H1 (cell line): Measurements from ENCODE around the gene C2. TPM values are rescaled to one million over a fixed set of nuclear protein-coding genes. Genes with fewer than 3 reads are reported as not detected.

ENCODE experiments used
- CTCF ChIA-PET: fragments of 300-600 bp; sonication (Branson Sonifier 250); formaldehyde crosslinking; loops from one replicate; lab custom pipeline; 2021; ENCODE audit not compliant: partially characterized antibody; lab: Charles Lee
- POLR2A ChIA-PET: fragments of 300-600 bp; sonication (Branson Sonifier 250); formaldehyde crosslinking; loops from one replicate; lab custom pipeline; 2021; ENCODE audit warnings: inconsistent platforms; ENCODE audit not compliant: partially characterized antibody; lab: Charles Lee
- DNase-seq, 2 experiments: peaks; one replicate each; pipeline versions ENCODE4 v3.0.0 to v3.0.0-alpha.2; 2010 to 2022; ENCODE audit warnings: low spot score in 2 of 2, low read depth in 1 of 2, mixed read lengths in 1 of 2
- FAIRE-seq: peaks from 2 replicates; lab custom pipeline; 2011; peaks lifted over from hg19 to GRCh38; lab: Jason Lieb, UNC
- H2AFZ ChIP-seq: 2 replicates; pipeline ENCODE4 v1.8.1; 2012; ENCODE audit warnings: low read length, inconsistent platforms
- H2AK5ac ChIP-seq: 2 replicates; pipeline ENCODE4 v1.6.1; 2013; ENCODE audit warnings: low read depth, low read length
- H2BK120ac ChIP-seq: replicated peaks from 2 replicates; pipeline ENCODE3; 2013; ENCODE audit warnings: low read depth, low read length, inconsistent platforms
- H2BK12ac ChIP-seq: 2 replicates; pipeline ENCODE4 v1.6.1; 2013; ENCODE audit warnings: low read depth, low read length
- H2BK15ac ChIP-seq: 2 replicates; pipeline ENCODE4 v1.6.1; 2013; ENCODE audit warnings: low read length
- H2BK20ac ChIP-seq: 2 replicates; pipeline ENCODE4 v1.6.1; 2013; ENCODE audit warnings: low read length
- H2BK5ac ChIP-seq: 2 replicates; pipeline ENCODE4 v1.6.1; 2013; ENCODE audit warnings: low read depth, low read length
- H3K14ac ChIP-seq: 2 replicates; pipeline ENCODE4 v1.6.1; 2013; ENCODE audit warnings: inconsistent platforms; ENCODE audit not compliant: insufficient read length
- H3K18ac ChIP-seq: 2 replicates; pipeline ENCODE4 v1.6.1; 2013; ENCODE audit warnings: low read length; ENCODE audit errors: extremely low read depth
- H3K23ac ChIP-seq: 2 replicates; pipeline ENCODE4 v1.6.1; 2013; ENCODE audit warnings: inconsistent platforms; ENCODE audit not compliant: insufficient read length
- H3K23me2 ChIP-seq: 2 replicates; pipeline ENCODE4 v1.6.1; 2013; ENCODE audit warnings: low read depth, low read length
- H3K27ac ChIP-seq: 2 replicates; pipeline ENCODE4 v1.6.1; 2011; ENCODE audit warnings: low read depth, low read length, inconsistent platforms
- H3K27me3 ChIP-seq, 4 experiments: replicated peaks in 1 of 4; 1 replicate in 1 of 4; 2 replicates in 3 of 4; pipeline versions ENCODE4 v1.6.1 to v1.8.1; 2011 to 2013; ENCODE audit warnings: low read length in 3 of 4, mild to moderate bottlenecking in 3 of 4, inconsistent platforms in 2 of 4, mixed read lengths in 2 of 4, moderate library complexity in 1 of 4; ENCODE audit not compliant: control insufficient read depth in 3 of 4, insufficient read depth in 3 of 4; ENCODE audit errors: extremely low read depth in 1 of 4
- H3K36me3 ChIP-seq, 4 experiments: 2 replicates each; pipeline versions ENCODE4 v1.6.1 to v1.8.1; 2011 to 2013; ENCODE audit warnings: mild to moderate bottlenecking in 4 of 4, low read length in 3 of 4, moderate library complexity in 2 of 4, control low read depth in 1 of 4, inconsistent platforms in 1 of 4; ENCODE audit not compliant: insufficient read depth in 4 of 4, control insufficient read depth in 2 of 4
- H3K4ac ChIP-seq: replicated peaks from 2 replicates; pipeline ENCODE3; 2013; ENCODE audit warnings: low read length, low read depth, mixed read lengths, inconsistent platforms; ENCODE audit not compliant: insufficient read length
- H3K4me1 ChIP-seq, 4 experiments: replicated peaks in 1 of 4; 1 replicate in 1 of 4; 2 replicates in 3 of 4; pipeline versions ENCODE4 v1.6.1 to v1.8.1; 2011 to 2013; ENCODE audit warnings: low read length in 3 of 4, inconsistent platforms in 2 of 4, mixed read lengths in 1 of 4; ENCODE audit not compliant: insufficient read depth in 4 of 4, control insufficient read depth in 3 of 4
- H3K4me2 ChIP-seq, 2 experiments: 2 replicates each; pipeline versions ENCODE4 v1.6.1 to v1.8.1; 2011 to 2013; ENCODE audit warnings: low read depth in 2 of 2, low read length in 2 of 2, control low read depth in 1 of 2, inconsistent platforms in 1 of 2, mild to moderate bottlenecking in 1 of 2; ENCODE audit not compliant: insufficient read depth in 1 of 2
- H3K4me3 ChIP-seq, 4 experiments: fragments of 200-600, 300-600 bp in 1 of 4; sonication (generic), shearing (Covaris generic), sonication (Bioruptor Twin) in 1 of 4; 2 replicates each; pipeline versions ENCODE4 v1.5.1 to v1.8.1; 2011 to 2016; ENCODE audit warnings: low read length in 4 of 4, low read depth in 3 of 4, control low read depth in 2 of 4, inconsistent platforms in 2 of 4, mild to moderate bottlenecking in 2 of 4, mixed read lengths in 1 of 4, moderate library complexity in 1 of 4; ENCODE audit not compliant: insufficient read depth in 2 of 4; ENCODE audit errors: extremely low read depth in 1 of 4
- H3K56ac ChIP-seq: replicated peaks from 2 replicates; pipeline ENCODE3; 2013; ENCODE audit warnings: low read depth, mild to moderate bottlenecking, mixed read lengths, low read length, inconsistent platforms; ENCODE audit not compliant: insufficient read length
- H3K79me1 ChIP-seq: 2 replicates; pipeline ENCODE4 v1.6.1; 2013; ENCODE audit warnings: low read depth, low read length, control low read depth
- H3K79me2 ChIP-seq, 2 experiments: 2 replicates each; pipeline versions ENCODE4 v1.6.1 to v1.8.1; 2012 to 2013; ENCODE audit warnings: low read length in 2 of 2, mild to moderate bottlenecking in 2 of 2, inconsistent platforms in 1 of 2; ENCODE audit not compliant: insufficient read depth in 2 of 2, control insufficient read depth in 1 of 2
- H3K9ac ChIP-seq, 4 experiments: replicated peaks in 1 of 4; 1 replicate in 1 of 4; 2 replicates in 3 of 4; pipeline versions ENCODE4 v1.6.1 to v1.8.1; 2011 to 2013; ENCODE audit warnings: low read depth in 3 of 4, low read length in 3 of 4, control low read depth in 2 of 4, mild to moderate bottlenecking in 2 of 4, moderate library complexity in 2 of 4, inconsistent platforms in 1 of 4; ENCODE audit errors: extremely low read depth in 1 of 4
- H3K9me3 ChIP-seq, 2 experiments: 2 replicates each; pipeline versions ENCODE4 v1.6.1 to v1.8.1; 2012 to 2013; ENCODE audit warnings: mild to moderate bottlenecking in 2 of 2, moderate library complexity in 2 of 2, control low read depth in 1 of 2, inconsistent platforms in 1 of 2, low read depth in 1 of 2, low read length in 1 of 2, mixed read lengths in 1 of 2; ENCODE audit not compliant: insufficient read depth in 2 of 2
- H4K20me1 ChIP-seq, 2 experiments: replicated peaks in 1 of 2; 2 replicates each; pipeline versions ENCODE3 to v1.8.1; 2011 to 2013; ENCODE audit warnings: inconsistent platforms in 2 of 2, low read length in 2 of 2, mild to moderate bottlenecking in 1 of 2; ENCODE audit not compliant: insufficient read depth in 2 of 2, control insufficient read depth in 1 of 2
- H4K5ac ChIP-seq: 2 replicates; pipeline ENCODE4 v1.6.1; 2013; ENCODE audit warnings: low read length, low read depth, mixed read lengths, inconsistent platforms; ENCODE audit not compliant: insufficient read length
- H4K8ac ChIP-seq: 2 replicates; pipeline ENCODE4 v1.8.0; 2013; ENCODE audit warnings: mild to moderate bottlenecking, moderate library complexity, low read length, inconsistent platforms; ENCODE audit not compliant: insufficient read depth; ENCODE audit errors: extremely low read depth
- H4K91ac ChIP-seq: replicated peaks from 2 replicates; pipeline ENCODE3; 2013; ENCODE audit warnings: low read length, mixed read lengths, inconsistent platforms; ENCODE audit not compliant: insufficient read length
- SAP30 ChIP-seq: fragments of 300-600 bp; sonication (generic); IDR thresholded peaks from 2 replicates; pipeline ENCODE4 v1.7.1; 2012; ENCODE audit warnings: low read length, moderate library complexity, mild to moderate bottlenecking, inconsistent platforms; ENCODE audit not compliant: insufficient read depth, insufficient replicate concordance
- TEAD4 ChIP-seq: IDR thresholded peaks from 2 replicates; pipeline ENCODE4 v1.6.1; 2012; ENCODE audit warnings: low read depth, low read length, inconsistent platforms, mixed read lengths
- WGBS, 2 experiments: shearing (Covaris generic) in 1 of 2; methylation state at CpG; one replicate each; pipeline versions ENCODE4 v1.1.6 to v1.1.7; 2013 to 2015; ENCODE audit warnings: low lambda C conversion rate in 2 of 2, mixed read lengths in 2 of 2, inconsistent platforms in 1 of 2, low coverage in 1 of 2, missing lambda C conversion rate in 1 of 2; ENCODE audit not compliant: insufficient replicate concordance in 2 of 2, insufficient coverage in 1 of 2, insufficient read length in 1 of 2; ENCODE audit errors: extremely low coverage in 1 of 2, missing lambda C conversion rate in 1 of 2; 5-methylcytosine and 5-hydroxymethylcytosine counted together
- polyA plus RNA-seq, 7 experiments: library from polyadenylated mRNA; depleted of rRNA in 3 of 7; stranded (reverse) in 5 of 7; unstranded in 2 of 7; fragments of >200 nt in 5 of 7; fragments of 200-250 nt in 2 of 7; gene quantifications; 1 replicate in 5 of 7; 2 replicates in 1 of 7; 4 replicates in 1 of 7; pipeline versions ENCODE4 v1.2.1 to v1.2.3, GENCODE V29; 2011 to 2013; ENCODE audit warnings: missing spikeins in 2 of 7, mixed read lengths in 2 of 7
- total RNA-seq: library from RNA; stranded (reverse); fragmentation: NEBNext Ultra II Directional; extraction: Animal tissue kit (Norgen Biotek cat#: 25700); gene quantifications from 2 replicates; pipeline ENCODE4 v1.2.1, GENCODE V29; 2021

C2 gene
- total and polyA plus RNA-seq, 2 of the 8 experiments (the other 6 are each of a cell fraction or from before 2014, with no cell fraction given), result 0.26 to 0.38 TPM

GRCh38 chr6:31958412-31958740 is 30.9 kb downstream of the C2 start:
- Histone ChIP-seq H3K9me3 (no peaks in the 10 kb centered on the region), H3K4me1 (peaks cover 0 to 6% (median 3%) of the 10 kb centered on the region in 4 experiments; a peak in 3 of 7 replicates), H3K4ac (no peak overlapping the region), H4K91ac (no peak overlapping the region), H2BK5ac (no peak overlapping the region), H3K27me3 (no peaks in the 10 kb centered on the region), H4K5ac (no peak overlapping the region), H3K14ac (no peak overlapping the region), H3K79me1 (peaks cover 5% of the 10 kb centered on the region), H2BK12ac (no peak overlapping the region), H2BK15ac (no peak overlapping the region), H4K20me1 (peaks cover 0 to 2% of the 10 kb centered on the region in 2 experiments), H3K18ac (peak overlapping the region; percentile 66), H3K23ac (no peak overlapping the region), H3K4me3 (peak overlapping the region; percentile 96 to 99 (median 98)), H4K8ac (peak overlapping the region; percentile 88; the same call in 1 of the 2 replicates), H3K79me2 (peaks cover 0 to 24% of the 10 kb centered on the region in 2 experiments; a peak in 3 of 4 replicates), H3K4me2 (peak overlapping the region; percentile 86 to 94), H3K27ac (peak overlapping the region; percentile 38), H2AK5ac (no peak overlapping the region), H3K9ac (peak overlapping the region; percentile 55 to 87 (median 86)), H2BK120ac (no peak overlapping the region), H3K23me2 (peaks cover 10% of the 10 kb centered on the region), H2BK20ac (no peak overlapping the region), H3K36me3 (peaks cover 10 to 56% (median 43%) of the 10 kb centered on the region in 4 experiments; a peak in 7 of 8 replicates), H2AFZ (peak overlapping the region; percentile 24; the same call in 1 of the 2 replicates), H3K56ac (no peak overlapping the region)
- DNase-seq (no peak), FAIRE-seq (no peak)
- ChIA-PET POLR2A (interaction anchor here (0.6 to 16.4 kb wide), 14 partner anchors 9 to 417 kb away, joined by 3 to 279 read pairs (median 4); partner anchors contain the start of genes BAG6, CFB, DDX39B and DXO), CTCF (interaction anchor here (0.8 to 1.5 kb wide), 5 partner anchors 10 to 146 kb away, joined by 3 to 5 read pairs (median 4); partner anchors contain the start of gene CFB)
- TF ChIP-seq SAP30 (peak; percentile 97), TEAD4 (no peak)
- WGBS, 2 experiments, result 16% methylated on average over 11 of the region's 11 CpGs; no CpG with 5 or more reads in 1 of the 2 experiments
